Thyroid gland (tissue), 4 donors: ENCODE results near the gene ATP2C1.

Experiments used
- CTCF ChIP-seq, 6 experiments: fragments of 200-600 bp in 3 of 6; fragments of 450-650 bp in 3 of 6; sonication (generic) in 3 of 6; IDR thresholded peaks; one replicate each; pipeline ENCODE4 v1.5.1; 2016 to 2019; ENCODE audit warnings: antibody characterized with exemption in 6 of 6, mild to moderate bottlenecking in 2 of 6, inconsistent platforms in 1 of 6, moderate library complexity in 1 of 6
- POLR2A ChIP-seq, 2 donors: fragments of 450-650 bp; IDR thresholded peaks; one replicate each; pipeline ENCODE4 v1.6.1; 2017; ENCODE audit warnings: antibody characterized with exemption in 2 of 2, mild to moderate bottlenecking in 2 of 2, moderate library complexity in 1 of 2

GRCh38 chr3:130844462-130844861 is 49.4 kb upstream of the ATP2C1 start:
- TF ChIP-seq POLR2A (IDR thresholded peaks at IDR 0.05) (no peak), CTCF (IDR thresholded peaks at IDR 0.05) (no peak)
